NT2/D1 (cell line): ENCODE data around the gene FUT2.

Experiments used
- YY1 ChIP-seq: IDR thresholded peaks from 2 replicates; pipeline ENCODE4 v1.6.1; 2011; ENCODE audit not compliant: insufficient read length, insufficient read depth
- ZNF274 ChIP-seq: IDR thresholded peaks from 2 replicates; pipeline ENCODE4 v1.6.1; 2011; ENCODE audit warnings: mild to moderate bottlenecking, low read depth, low read length

- no peak for TF ChIP-seq YY1
- no peak for TF ChIP-seq ZNF274
These were observed 51.2 kb downstream of the FUT2 start, which contains the start of gene IZUMO1 for GRCh38 chr19:48746738-48747575.
